H9 (cell line): ENCODE data around the gene FAM124A. TPM values are rescaled to one million over a fixed set of nuclear protein-coding genes. Genes with fewer than 3 reads are reported as not detected.

Experiments
- DNase-seq: peaks from one replicate; pipeline ENCODE4 v3.0.0-alpha.2; 2017
- H2AFZ ChIP-seq: one replicate; pipeline ENCODE4 v1.6.1; 2013; ENCODE audit warnings: mild to moderate bottlenecking, low read length, control low read depth, moderate library complexity
- H2AK5ac ChIP-seq: 2 replicates; pipeline ENCODE4 v1.6.1; 2013; ENCODE audit warnings: low read length, control low read depth, mixed read lengths; ENCODE audit not compliant: insufficient read length
- H2BK120ac ChIP-seq: one replicate; pipeline ENCODE4 v1.6.1; 2013; ENCODE audit warnings: low read depth, mild to moderate bottlenecking, low read length, control low read depth, inconsistent platforms; ENCODE audit not compliant: poor library complexity, severe bottlenecking
- H2BK12ac ChIP-seq: 2 replicates; pipeline ENCODE4 v1.6.1; 2013; ENCODE audit warnings: low read length, control low read depth, mixed read lengths, low read depth; ENCODE audit not compliant: insufficient read length
- H2BK15ac ChIP-seq: 2 replicates; pipeline ENCODE4 v1.6.1; 2013; ENCODE audit warnings: low read depth, low read length, control low read depth
- H2BK20ac ChIP-seq: one replicate; pipeline ENCODE4 v1.6.1; 2013; ENCODE audit warnings: low read depth, mild to moderate bottlenecking, low read length, control low read depth, inconsistent platforms; ENCODE audit not compliant: poor library complexity, severe bottlenecking
- H2BK5ac ChIP-seq: 2 replicates; pipeline ENCODE4 v1.6.1; 2013; ENCODE audit warnings: low read length, control low read depth, mixed read lengths; ENCODE audit not compliant: insufficient read length
- H3K14ac ChIP-seq: 2 replicates; pipeline ENCODE4 v1.6.1; 2013; ENCODE audit warnings: low read length, control low read depth; ENCODE audit not compliant: insufficient read depth
- H3K18ac ChIP-seq: 2 replicates; pipeline ENCODE4 v1.6.1; 2013; ENCODE audit warnings: low read depth, mild to moderate bottlenecking, mixed read lengths, low read length, control low read depth; ENCODE audit not compliant: insufficient read length
- H3K23ac ChIP-seq: 2 replicates; pipeline ENCODE4 v1.6.1; 2013; ENCODE audit warnings: low read length, control low read depth, mixed read lengths, low read depth; ENCODE audit not compliant: insufficient read length
- H3K23me2 ChIP-seq: 2 replicates; pipeline ENCODE4 v1.6.1; 2013; ENCODE audit warnings: low read depth, mild to moderate bottlenecking, mixed read lengths, low read length, control low read depth; ENCODE audit not compliant: insufficient read length, poor library complexity, severe bottlenecking
- H3K27ac ChIP-seq: 2 replicates; pipeline ENCODE4 v1.5.1; 2013; ENCODE audit warnings: low read length, control low read depth, mixed read lengths, low read depth; ENCODE audit not compliant: insufficient read length
- H3K27me3 ChIP-seq: 2 replicates; pipeline ENCODE4 v1.6.1; 2013; ENCODE audit warnings: low read length, control low read depth, inconsistent platforms; ENCODE audit not compliant: insufficient read depth
- H3K4ac ChIP-seq: 2 replicates; pipeline ENCODE4 v1.6.1; 2013; ENCODE audit warnings: low read depth, mild to moderate bottlenecking, control low read depth, inconsistent platforms, low read length, moderate library complexity
- H3K4me1 ChIP-seq: 2 replicates; pipeline ENCODE4 v1.6.1; 2013; ENCODE audit warnings: low read length, control low read depth, inconsistent platforms; ENCODE audit not compliant: insufficient read depth
- H3K4me2 ChIP-seq: 2 replicates; pipeline ENCODE4 v1.6.1; 2013; ENCODE audit warnings: low read length, control low read depth, mixed read lengths; ENCODE audit not compliant: insufficient read length, insufficient read depth
- H3K56ac ChIP-seq: 2 replicates; pipeline ENCODE4 v1.6.1; 2013; ENCODE audit warnings: low read depth, mild to moderate bottlenecking, mixed read lengths, low read length, control low read depth; ENCODE audit not compliant: insufficient read length
- H3K79me1 ChIP-seq: 2 replicates; pipeline ENCODE4 v1.6.1; 2013; ENCODE audit warnings: low read depth, mild to moderate bottlenecking, moderate library complexity, low read length, control low read depth, inconsistent platforms; ENCODE audit not compliant: insufficient read depth, poor library complexity, severe bottlenecking
- H3K79me2 ChIP-seq: 2 replicates; pipeline ENCODE4 v1.6.1; 2013; ENCODE audit warnings: low read length, control low read depth, inconsistent platforms; ENCODE audit not compliant: insufficient read depth
- H3K9ac ChIP-seq: 2 replicates; pipeline ENCODE4 v1.6.1; 2013; ENCODE audit warnings: low read length, control low read depth, mixed read lengths; ENCODE audit not compliant: insufficient read length; ENCODE audit errors: extremely low read depth
- H3K9me3 ChIP-seq: one replicate; pipeline ENCODE4 v1.6.1; 2013; ENCODE audit warnings: low read depth, low read length, inconsistent platforms; ENCODE audit not compliant: control insufficient read depth
- H3T11ph ChIP-seq: one replicate; pipeline ENCODE4 v1.6.1; 2013; ENCODE audit warnings: mild to moderate bottlenecking, low read length, control low read depth, inconsistent platforms
- H4K20me1 ChIP-seq: one replicate; pipeline ENCODE4 v1.6.1; 2013; ENCODE audit not compliant: control insufficient read depth, insufficient read length, insufficient read depth
- H4K5ac ChIP-seq: 2 replicates; pipeline ENCODE4 v1.6.1; 2013; ENCODE audit warnings: low read depth, mild to moderate bottlenecking, mixed read lengths, low read length, control low read depth; ENCODE audit not compliant: insufficient read length
- H4K8ac ChIP-seq: replicated peaks from 2 replicates; pipeline ENCODE4 v1.6.1; 2013; ENCODE audit warnings: low read length, control low read depth, mixed read lengths, low read depth; ENCODE audit not compliant: insufficient read length
- H4K91ac ChIP-seq: 2 replicates; pipeline ENCODE4 v1.6.1; 2013; ENCODE audit warnings: low read depth, mild to moderate bottlenecking, moderate library complexity, mixed read lengths, low read length, control low read depth; ENCODE audit not compliant: insufficient read length
- H3K27ac Mint-ChIP-seq, 3 experiments: 2 replicates in 2 of 3; 3 replicates in 1 of 3; pipeline ENCODE4 v1.8.0; 2020 to 2021; ENCODE audit warnings: mixed read lengths in 3 of 3, mild to moderate bottlenecking in 1 of 3, moderate library complexity in 1 of 3
- H3K27me3 Mint-ChIP-seq: 2 replicates; pipeline ENCODE4 v1.8.0; 2021; ENCODE audit warnings: low read depth, mild to moderate bottlenecking, moderate library complexity, mixed read lengths
- H3K36me3 Mint-ChIP-seq, 3 experiments: 2 replicates in 2 of 3; 3 replicates in 1 of 3; pipeline ENCODE4 v1.8.0; 2020 to 2021; ENCODE audit warnings: low read depth in 3 of 3, mixed read lengths in 3 of 3; ENCODE audit not compliant: insufficient read depth in 1 of 3
- H3K4me1 Mint-ChIP-seq, 2 experiments: 2 replicates each; pipeline ENCODE4 v1.8.0; 2020; ENCODE audit warnings: mixed read lengths in 2 of 2
- H3K4me3 Mint-ChIP-seq, 2 experiments: 2 replicates in 1 of 2; 3 replicates in 1 of 2; pipeline ENCODE4 v1.8.0; 2020 to 2021; ENCODE audit warnings: mild to moderate bottlenecking in 2 of 2, mixed read lengths in 2 of 2, moderate library complexity in 1 of 2
- H3K9me3 Mint-ChIP-seq, 2 experiments: 2 replicates in 1 of 2; 3 replicates in 1 of 2; pipeline ENCODE4 v1.8.0; 2020; ENCODE audit warnings: mild to moderate bottlenecking in 2 of 2, mixed read lengths in 2 of 2, moderate library complexity in 1 of 2
- CTCF ChIP-seq: fragments of 200-600 bp; sonication (generic); conservative IDR thresholded peaks from 3 replicates; pipeline ENCODE4 v1.8.0; 2021; ENCODE audit warnings: antibody characterized with exemption, mild to moderate bottlenecking
- WGBS: extraction: QIAGEN DNeasy Blood & Tissue Kit; methylation state at CpG from one replicate; pipeline ENCODE4 v1.1.7; 2013; ENCODE audit warnings: missing lambda C conversion rate, low lambda C conversion rate, mixed read lengths; ENCODE audit not compliant: insufficient read length; ENCODE audit errors: extremely low coverage; 5-methylcytosine and 5-hydroxymethylcytosine counted together
- total RNA-seq: library from RNA; stranded (reverse); gene quantifications from 2 replicates; pipeline ENCODE4 v1.2.1, GENCODE V29; 2021

FAM124A gene
- total RNA-seq, 1 experiment from 2014 or later = 41.9 TPM

DNA sequence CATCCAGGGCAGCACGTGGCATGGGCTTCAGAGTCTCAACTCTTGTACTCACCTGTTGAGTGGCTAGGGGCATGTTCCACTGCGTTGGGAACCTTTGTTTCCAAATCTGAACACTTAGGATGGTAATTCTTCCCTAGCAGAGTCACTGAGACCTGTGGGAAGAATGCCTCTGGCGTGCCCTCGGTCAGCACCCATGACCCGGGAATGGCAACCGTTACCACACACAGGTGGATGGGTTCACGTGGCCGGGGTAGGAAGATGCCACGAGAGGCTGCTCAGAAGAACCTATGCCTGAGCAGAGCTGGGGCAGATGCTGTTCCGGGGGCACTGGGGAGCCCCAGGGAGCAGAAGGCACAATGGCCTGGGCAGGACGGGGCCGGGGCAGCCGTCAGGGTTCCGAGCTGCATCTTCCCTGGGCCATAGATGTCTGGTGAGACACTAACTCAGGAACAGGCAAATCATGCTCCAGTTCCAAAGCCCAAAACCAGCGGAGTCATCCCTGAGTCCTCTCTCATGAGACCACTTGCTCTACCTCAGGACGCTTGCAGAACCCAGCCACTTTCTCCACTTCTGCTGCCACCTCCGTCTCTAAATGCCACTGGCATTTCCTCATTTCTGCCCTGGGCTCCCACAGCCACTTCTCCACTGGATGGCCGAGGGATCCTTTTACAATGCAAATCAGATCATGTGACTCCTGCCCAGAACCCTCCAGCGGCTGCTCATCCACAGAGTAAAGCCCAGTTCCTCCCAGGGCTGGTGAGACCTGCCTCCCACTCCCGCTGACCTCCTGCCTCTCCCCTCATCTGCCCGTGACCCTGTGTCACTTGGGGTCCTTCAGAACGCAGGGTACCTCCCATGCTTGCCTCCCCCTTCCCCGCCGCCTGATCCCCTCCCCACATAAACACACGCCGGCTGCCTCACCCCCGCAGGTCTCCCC lies 36.7 kb downstream of the FAM124A start:
- Histone ChIP-seq H3K23me2 (no peaks in the 10 kb centered on the region), H4K20me1 (peaks cover 3% of the 10 kb centered on the region)

More for the DNA sequence above, 36.7 kb downstream of the FAM124A start:
- Histone ChIP-seq H3K4me1 (peaks cover 3% of the 10 kb centered on the region; the same call in 1 of the 2 replicates), H2BK5ac (no peak overlapping the region), H3K23ac (no peak overlapping the region), H3K4me2 (no peak overlapping the region), H2BK12ac (no peak overlapping the region), H2AK5ac (no peak overlapping the region), H3K79me2 (peaks cover 9% of the 10 kb centered on the region; the same call in 1 of the 2 replicates), H3K14ac (no peak overlapping the region), H3K9ac (no peak overlapping the region), H3K56ac (no peak overlapping the region), H2BK15ac (no peak overlapping the region), H3K27me3 (no peaks in the 10 kb centered on the region), H3K9me3 (no peaks in the 10 kb centered on the region), H3K27ac (no peak overlapping the region), H4K5ac (no peak overlapping the region), H4K91ac (no peak overlapping the region), H3K79me1 (peaks cover 5% of the 10 kb centered on the region), H2BK120ac (no peak overlapping the region), H3K4ac (no peak overlapping the region), H2BK20ac (no peak overlapping the region), H4K8ac (no peak overlapping the region), H3T11ph (no peak overlapping the region), H3K18ac (no peak overlapping the region), H2AFZ (no peak overlapping the region)
- Mint-ChIP-seq H3K4me1 (peaks cover 81 to 82% of the 10 kb centered on the region in 2 experiments), H3K4me3 (peak overlapping the region in 1 of 2 experiments; percentile 16; a peak in 2 of 5 replicates), H3K36me3 (peaks cover 52 to 78% (median 75%) of the 10 kb centered on the region in 3 experiments), H3K27me3 (no peaks in the 10 kb centered on the region), H3K9me3 (peaks cover 0 to 2% of the 10 kb centered on the region in 2 experiments; a peak in 1 of 5 replicates), H3K27ac (peak overlapping the region; percentile 65 to 90 (median 70); a peak in 5 of 7 replicates)
- no CpG with 5 or more reads among the region's 27 CpGs for WGBS
- no peak for TF ChIP-seq CTCF
- no peak for DNase-seq
